GM10266 (cell line): ENCODE measurements around the gene OR52K1.

ENCODE experiments used
- DNase-seq: peaks from one replicate; pipeline ENCODE4 v3.0.0; 2012; ENCODE audit errors: extremely low spot score
- CTCF ChIP-seq: IDR thresholded peaks from 2 replicates; pipeline ENCODE4 v1.5.1; 2012; ENCODE audit warnings: mild to moderate bottlenecking, low read depth; ENCODE audit not compliant: control insufficient read depth, insufficient read depth; ENCODE audit errors: missing control alignments

OR52K1 gene

DNA sequence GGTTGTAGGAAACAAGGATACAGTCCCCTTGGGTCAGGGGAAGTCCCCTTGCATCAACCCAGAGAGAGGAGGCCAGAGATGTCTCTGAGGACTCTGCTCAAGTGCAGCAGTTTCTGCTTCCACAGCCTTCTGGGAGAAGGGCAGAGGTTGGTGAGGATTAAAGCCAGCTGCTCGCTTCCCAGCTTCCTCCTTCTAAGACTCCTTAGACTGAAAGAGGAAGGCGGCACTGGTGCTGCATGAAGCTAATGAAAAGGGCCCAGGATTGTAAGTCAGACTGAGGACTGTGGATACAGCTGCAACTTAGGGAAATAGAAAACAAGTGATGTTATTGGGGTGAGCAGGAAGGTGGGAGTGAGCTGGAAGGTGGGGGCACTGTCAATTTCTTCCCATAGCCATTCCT, at the start of gene OR52K1:
Gene OR52K1, plus strand, starts transcription at position 202 of the 400 bp plus-strand sequence. CDS start 6,255 bp downstream, outside the sequence.
- no peak for DNase-seq
- no peak for TF ChIP-seq CTCF

- TF ChIP-seq CTCF: no peak
- DNase-seq: no peak
Measured at GRCh38 chr11:4433856-4434255, 48.6 kb upstream of the OR52K1 start.

DNA sequence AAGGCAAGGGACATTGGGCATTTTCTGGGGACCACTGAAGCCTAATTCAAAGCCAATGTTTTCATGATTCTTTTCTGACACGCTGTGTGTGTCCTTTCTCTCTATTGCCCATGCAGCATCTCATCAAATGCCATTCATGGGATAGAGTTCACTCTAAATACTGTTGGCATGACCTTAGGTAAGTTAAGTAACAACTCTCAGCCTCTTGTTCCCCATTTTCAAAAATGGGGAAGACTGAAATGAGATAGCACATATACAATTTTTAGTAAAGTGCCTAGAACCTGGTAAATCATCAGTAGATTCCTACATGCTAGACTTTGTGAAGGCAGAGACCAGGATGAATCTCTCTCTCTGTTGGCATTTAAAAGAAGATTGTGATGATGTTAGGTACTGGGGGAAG, 46.0 kb upstream of the OR52K1 start:
- DNase-seq: no peak
- no peak for TF ChIP-seq CTCF

- TF ChIP-seq CTCF: no peak
- DNase-seq: no peak
Measured at GRCh38 chr11:4441515-4441914, 40.9 kb upstream of the OR52K1 start.

GRCh38 chr11:4443232-4443891, 39.1 kb upstream of the OR52K1 start:
- no peak for DNase-seq
- no peak for TF ChIP-seq CTCF

DNA sequence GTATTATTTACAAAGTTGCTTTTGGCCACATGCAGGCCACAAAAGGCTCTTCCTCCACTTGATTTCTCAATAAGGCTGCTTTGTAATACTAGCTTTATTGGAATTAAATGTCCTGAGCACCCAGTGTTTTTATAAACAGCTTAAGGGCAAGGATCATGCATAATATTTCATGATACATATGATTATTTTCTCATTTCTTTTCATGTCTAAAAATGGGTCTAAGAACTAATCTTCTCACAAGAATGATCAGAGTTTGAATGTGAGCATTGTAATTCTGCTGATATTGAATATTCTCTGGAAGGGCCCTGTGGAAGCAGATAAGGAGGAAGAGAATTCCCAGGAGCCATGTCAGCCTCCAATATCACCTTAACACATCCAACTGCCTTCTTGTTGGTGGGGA, 33.5 kb upstream of the OR52K1 start, which contains the start of gene OR52K2:
Gene OR52K2, plus strand, starts transcription at position 301 of the 400 bp plus-strand sequence. Its CDS starts 45 bp downstream, at position 346.
- no peak for DNase-seq
- no peak for TF ChIP-seq CTCF

DNA sequence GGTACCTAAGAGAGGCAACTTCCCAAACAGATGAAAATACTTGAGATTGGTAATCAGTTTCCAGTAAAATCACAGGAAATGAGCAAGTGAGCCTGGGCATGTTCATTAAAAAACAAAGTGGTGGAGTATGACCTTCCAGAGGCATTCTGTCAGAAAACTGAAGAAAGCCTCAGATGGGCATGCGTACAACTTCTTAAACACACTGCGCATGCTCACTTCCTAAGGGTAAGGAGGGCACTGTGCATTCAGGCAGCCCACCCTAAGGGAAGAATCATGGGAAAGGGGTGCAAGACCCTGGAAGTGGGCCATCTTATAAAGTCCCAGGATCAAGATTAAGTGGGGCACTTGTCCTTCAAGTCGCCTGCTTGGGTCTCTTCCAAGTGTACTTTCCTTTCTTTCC, 29.3 kb upstream of the OR52K1 start:
- TF ChIP-seq CTCF: no peak
- no peak for DNase-seq
